GM23338 (cell line): ENCODE measurements around the gene EEF2K.

Source experiments
- CREB1 ChIP-seq: fragments of 250-450 bp; sonication (Bioruptor Pico); IDR thresholded peaks from 2 replicates; pipeline ENCODE4 v1.5.0; 2020; ENCODE audit warnings: low read depth, mild to moderate bottlenecking, moderate library complexity
- EZH2 ChIP-seq: fragments of 200-600 bp; sonication (generic); IDR thresholded peaks from one replicate; pipeline ENCODE4 v1.8.0; 2017; ENCODE audit warnings: antibody characterized with exemption, mild to moderate bottlenecking, low read depth; ENCODE audit not compliant: unreplicated experiment
- EZH2phosphoT487 ChIP-seq: fragments of 200-600 bp; sonication (generic); IDR thresholded peaks from one replicate; pipeline ENCODE4 v1.8.1; 2018; ENCODE audit warnings: antibody characterized with exemption; ENCODE audit not compliant: unreplicated experiment
- JUNB ChIP-seq: IDR thresholded peaks from one replicate; pipeline ENCODE4 v1.6.1; 2016; ENCODE audit warnings: antibody characterized with exemption; ENCODE audit not compliant: unreplicated experiment
- POLR2AphosphoS5 ChIP-seq: IDR thresholded peaks from 2 replicates; pipeline ENCODE4 v1.6.1; 2016; ENCODE audit warnings: antibody characterized with exemption, low read depth
- STAT1 ChIP-seq: IDR thresholded peaks from one replicate; pipeline ENCODE4 v1.6.1; 2016; ENCODE audit warnings: antibody characterized with exemption; ENCODE audit not compliant: unreplicated experiment
- ZNF114 ChIP-seq: fragments of 250-450 bp; sonication (Bioruptor Pico); IDR thresholded peaks from 2 replicates; pipeline ENCODE4 v1.5.0; 2020; ENCODE audit warnings: mild to moderate bottlenecking, moderate library complexity
- TF ChIP-seq, protein P1 (sequence below), 2 experiments: fragments of 200-600 bp in 1 of 2; sonication (generic) in 1 of 2; conservative IDR thresholded peaks; 2 replicates each; pipeline versions ENCODE4 v1.5.1 to v1.6.1; 2016 to 2017; ENCODE audit warnings: antibody characterized with exemption in 2 of 2, low read depth in 2 of 2, mild to moderate bottlenecking in 2 of 2, moderate library complexity in 1 of 2
- TF ChIP-seq, protein P2 (sequence below): IDR thresholded peaks from one replicate; pipeline ENCODE4 v1.6.1; 2018; ENCODE audit warnings: antibody characterized with exemption; ENCODE audit not compliant: unreplicated experiment
- TF ChIP-seq, protein P3 (sequence below): fragments of 250-450 bp; sonication (Bioruptor Pico); IDR thresholded peaks from 2 replicates; pipeline ENCODE4 v1.5.0; 2020; ENCODE audit warnings: mild to moderate bottlenecking, moderate library complexity

DNA sequence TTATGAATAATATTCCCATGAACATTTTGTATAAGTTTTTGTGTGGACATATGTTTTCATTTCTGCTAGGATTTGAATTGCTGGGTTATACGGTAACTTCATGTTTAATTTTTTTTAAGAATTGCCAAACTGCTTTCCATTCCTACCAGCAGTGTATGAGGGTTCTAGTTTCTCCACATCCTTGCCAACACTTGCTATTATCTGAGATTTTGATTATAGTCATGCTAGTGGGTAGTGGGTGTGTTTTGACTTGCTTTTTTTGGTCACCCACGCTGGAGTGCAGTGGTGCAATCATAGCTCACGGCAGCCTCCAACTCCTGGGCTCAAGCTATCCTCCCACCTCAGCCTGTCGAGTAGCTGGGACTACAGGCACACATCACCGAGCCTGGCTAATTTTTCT, 3.0 kb upstream of the EEF2K start:
- TF ChIP-seq, protein P1, sequence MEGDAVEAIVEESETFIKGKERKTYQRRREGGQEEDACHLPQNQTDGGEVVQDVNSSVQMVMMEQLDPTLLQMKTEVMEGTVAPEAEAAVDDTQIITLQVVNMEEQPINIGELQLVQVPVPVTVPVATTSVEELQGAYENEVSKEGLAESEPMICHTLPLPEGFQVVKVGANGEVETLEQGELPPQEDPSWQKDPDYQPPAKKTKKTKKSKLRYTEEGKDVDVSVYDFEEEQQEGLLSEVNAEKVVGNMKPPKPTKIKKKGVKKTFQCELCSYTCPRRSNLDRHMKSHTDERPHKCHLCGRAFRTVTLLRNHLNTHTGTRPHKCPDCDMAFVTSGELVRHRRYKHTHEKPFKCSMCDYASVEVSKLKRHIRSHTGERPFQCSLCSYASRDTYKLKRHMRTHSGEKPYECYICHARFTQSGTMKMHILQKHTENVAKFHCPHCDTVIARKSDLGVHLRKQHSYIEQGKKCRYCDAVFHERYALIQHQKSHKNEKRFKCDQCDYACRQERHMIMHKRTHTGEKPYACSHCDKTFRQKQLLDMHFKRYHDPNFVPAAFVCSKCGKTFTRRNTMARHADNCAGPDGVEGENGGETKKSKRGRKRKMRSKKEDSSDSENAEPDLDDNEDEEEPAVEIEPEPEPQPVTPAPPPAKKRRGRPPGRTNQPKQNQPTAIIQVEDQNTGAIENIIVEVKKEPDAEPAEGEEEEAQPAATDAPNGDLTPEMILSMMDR (conservative IDR thresholded peaks at IDR 0.05; ENCODE audit: low read depth in 2 of 2): no peak
- no peak for TF ChIP-seq POLR2AphosphoS5
- no peak for TF ChIP-seq ZNF114 (CRISPR knock-in tag)
- no peak for TF ChIP-seq STAT1
- TF ChIP-seq, protein P2, sequence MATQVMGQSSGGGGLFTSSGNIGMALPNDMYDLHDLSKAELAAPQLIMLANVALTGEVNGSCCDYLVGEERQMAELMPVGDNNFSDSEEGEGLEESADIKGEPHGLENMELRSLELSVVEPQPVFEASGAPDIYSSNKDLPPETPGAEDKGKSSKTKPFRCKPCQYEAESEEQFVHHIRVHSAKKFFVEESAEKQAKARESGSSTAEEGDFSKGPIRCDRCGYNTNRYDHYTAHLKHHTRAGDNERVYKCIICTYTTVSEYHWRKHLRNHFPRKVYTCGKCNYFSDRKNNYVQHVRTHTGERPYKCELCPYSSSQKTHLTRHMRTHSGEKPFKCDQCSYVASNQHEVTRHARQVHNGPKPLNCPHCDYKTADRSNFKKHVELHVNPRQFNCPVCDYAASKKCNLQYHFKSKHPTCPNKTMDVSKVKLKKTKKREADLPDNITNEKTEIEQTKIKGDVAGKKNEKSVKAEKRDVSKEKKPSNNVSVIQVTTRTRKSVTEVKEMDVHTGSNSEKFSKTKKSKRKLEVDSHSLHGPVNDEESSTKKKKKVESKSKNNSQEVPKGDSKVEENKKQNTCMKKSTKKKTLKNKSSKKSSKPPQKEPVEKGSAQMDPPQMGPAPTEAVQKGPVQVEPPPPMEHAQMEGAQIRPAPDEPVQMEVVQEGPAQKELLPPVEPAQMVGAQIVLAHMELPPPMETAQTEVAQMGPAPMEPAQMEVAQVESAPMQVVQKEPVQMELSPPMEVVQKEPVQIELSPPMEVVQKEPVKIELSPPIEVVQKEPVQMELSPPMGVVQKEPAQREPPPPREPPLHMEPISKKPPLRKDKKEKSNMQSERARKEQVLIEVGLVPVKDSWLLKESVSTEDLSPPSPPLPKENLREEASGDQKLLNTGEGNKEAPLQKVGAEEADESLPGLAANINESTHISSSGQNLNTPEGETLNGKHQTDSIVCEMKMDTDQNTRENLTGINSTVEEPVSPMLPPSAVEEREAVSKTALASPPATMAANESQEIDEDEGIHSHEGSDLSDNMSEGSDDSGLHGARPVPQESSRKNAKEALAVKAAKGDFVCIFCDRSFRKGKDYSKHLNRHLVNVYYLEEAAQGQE: no peak
- no peak for TF ChIP-seq EZH2
- TF ChIP-seq, protein P3, sequence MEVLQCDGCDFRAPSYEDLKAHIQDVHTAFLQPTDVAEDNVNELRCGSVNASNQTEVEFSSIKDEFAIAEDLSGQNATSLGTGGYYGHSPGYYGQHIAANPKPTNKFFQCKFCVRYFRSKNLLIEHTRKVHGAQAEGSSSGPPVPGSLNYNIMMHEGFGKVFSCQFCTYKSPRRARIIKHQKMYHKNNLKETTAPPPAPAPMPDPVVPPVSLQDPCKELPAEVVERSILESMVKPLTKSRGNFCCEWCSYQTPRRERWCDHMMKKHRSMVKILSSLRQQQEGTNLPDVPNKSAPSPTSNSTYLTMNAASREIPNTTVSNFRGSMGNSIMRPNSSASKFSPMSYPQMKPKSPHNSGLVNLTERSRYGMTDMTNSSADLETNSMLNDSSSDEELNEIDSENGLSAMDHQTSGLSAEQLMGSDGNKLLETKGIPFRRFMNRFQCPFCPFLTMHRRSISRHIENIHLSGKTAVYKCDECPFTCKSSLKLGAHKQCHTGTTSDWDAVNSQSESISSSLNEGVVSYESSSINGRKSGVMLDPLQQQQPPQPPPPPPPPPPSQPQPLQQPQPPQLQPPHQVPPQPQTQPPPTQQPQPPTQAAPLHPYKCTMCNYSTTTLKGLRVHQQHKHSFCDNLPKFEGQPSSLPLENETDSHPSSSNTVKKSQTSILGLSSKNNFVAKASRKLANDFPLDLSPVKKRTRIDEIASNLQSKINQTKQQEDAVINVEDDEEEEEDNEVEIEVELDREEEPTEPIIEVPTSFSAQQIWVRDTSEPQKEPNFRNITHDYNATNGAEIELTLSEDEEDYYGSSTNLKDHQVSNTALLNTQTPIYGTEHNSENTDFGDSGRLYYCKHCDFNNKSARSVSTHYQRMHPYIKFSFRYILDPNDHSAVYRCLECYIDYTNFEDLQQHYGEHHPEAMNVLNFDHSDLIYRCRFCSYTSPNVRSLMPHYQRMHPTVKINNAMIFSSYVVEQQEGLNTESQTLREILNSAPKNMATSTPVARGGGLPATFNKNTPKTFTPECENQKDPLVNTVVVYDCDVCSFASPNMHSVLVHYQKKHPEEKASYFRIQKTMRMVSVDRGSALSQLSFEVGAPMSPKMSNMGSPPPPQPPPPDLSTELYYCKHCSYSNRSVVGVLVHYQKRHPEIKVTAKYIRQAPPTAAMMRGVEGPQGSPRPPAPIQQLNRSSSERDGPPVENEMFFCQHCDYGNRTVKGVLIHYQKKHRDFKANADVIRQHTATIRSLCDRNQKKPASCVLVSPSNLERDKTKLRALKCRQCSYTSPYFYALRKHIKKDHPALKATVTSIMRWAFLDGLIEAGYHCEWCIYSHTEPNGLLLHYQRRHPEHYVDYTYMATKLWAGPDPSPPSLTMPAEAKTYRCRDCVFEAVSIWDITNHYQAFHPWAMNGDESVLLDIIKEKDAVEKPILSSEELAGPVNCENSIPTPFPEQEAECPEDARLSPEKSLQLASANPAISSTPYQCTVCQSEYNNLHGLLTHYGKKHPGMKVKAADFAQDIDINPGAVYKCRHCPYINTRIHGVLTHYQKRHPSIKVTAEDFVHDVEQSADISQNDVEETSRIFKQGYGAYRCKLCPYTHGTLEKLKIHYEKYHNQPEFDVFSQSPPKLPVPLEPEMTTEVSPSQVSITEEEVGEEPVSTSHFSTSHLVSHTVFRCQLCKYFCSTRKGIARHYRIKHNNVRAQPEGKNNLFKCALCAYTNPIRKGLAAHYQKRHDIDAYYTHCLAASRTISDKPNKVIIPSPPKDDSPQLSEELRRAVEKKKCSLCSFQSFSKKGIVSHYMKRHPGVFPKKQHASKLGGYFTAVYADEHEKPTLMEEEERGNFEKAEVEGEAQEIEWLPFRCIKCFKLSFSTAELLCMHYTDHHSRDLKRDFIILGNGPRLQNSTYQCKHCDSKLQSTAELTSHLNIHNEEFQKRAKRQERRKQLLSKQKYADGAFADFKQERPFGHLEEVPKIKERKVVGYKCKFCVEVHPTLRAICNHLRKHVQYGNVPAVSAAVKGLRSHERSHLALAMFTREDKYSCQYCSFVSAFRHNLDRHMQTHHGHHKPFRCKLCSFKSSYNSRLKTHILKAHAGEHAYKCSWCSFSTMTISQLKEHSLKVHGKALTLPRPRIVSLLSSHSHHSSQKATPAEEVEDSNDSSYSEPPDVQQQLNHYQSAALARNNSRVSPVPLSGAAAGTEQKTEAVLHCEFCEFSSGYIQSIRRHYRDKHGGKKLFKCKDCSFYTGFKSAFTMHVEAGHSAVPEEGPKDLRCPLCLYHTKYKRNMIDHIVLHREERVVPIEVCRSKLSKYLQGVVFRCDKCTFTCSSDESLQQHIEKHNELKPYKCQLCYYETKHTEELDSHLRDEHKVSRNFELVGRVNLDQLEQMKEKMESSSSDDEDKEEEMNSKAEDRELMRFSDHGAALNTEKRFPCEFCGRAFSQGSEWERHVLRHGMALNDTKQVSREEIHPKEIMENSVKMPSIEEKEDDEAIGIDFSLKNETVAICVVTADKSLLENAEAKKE (CRISPR knock-in tag): no peak
- no peak for TF ChIP-seq EZH2phosphoT487
- TF ChIP-seq CREB1 (CRISPR knock-in tag): no peak
- no peak for TF ChIP-seq JUNB
